Activated CD8-positive, alpha-beta T cell treated with anti-CD3 and anti-CD28 coated beads, Interleukin-2, amount 10 ng/mL, durations not matched to agents 7 days and 5 days (primary cell): ENCODE measurements around the gene MBTPS1. TPM values are rescaled to one million over a fixed set of nuclear protein-coding genes. Genes with fewer than 3 reads are reported as not detected.

Source experiments
- ATAC-seq: fragments of 150-1000 bp; cut with Tn5 transposase; one replicate; pipeline ENCODE4 v1.10.0; 2021; ENCODE audit warnings: moderate library complexity
- CTCF ChIA-PET: fragments of 350-600 bp; sonication (Branson Sonifier 250); formaldehyde crosslinking; loops from one replicate; lab custom pipeline; 2021; ENCODE audit warnings: antibody characterized with exemption; lab: Charles Lee
- POLR2A ChIA-PET: fragments of 350-600 bp; sonication (Branson Sonifier 250); formaldehyde crosslinking; loops from one replicate; lab custom pipeline; 2021; ENCODE audit warnings: antibody characterized with exemption; lab: Charles Lee
- DNase-seq: peaks from one replicate; pipeline ENCODE4 v3.0.0-alpha.2; 2020
- H3K27ac Mint-ChIP-seq: one replicate; pipeline ENCODE4 v1.8.0; 2021; ENCODE audit warnings: mild to moderate bottlenecking, mixed read lengths
- H3K27me3 Mint-ChIP-seq: one replicate; pipeline ENCODE4 v1.8.0; 2021; ENCODE audit warnings: low read depth, mixed read lengths
- H3K36me3 Mint-ChIP-seq: one replicate; pipeline ENCODE4 v1.8.0; 2021; ENCODE audit warnings: low read depth, mixed read lengths
- H3K4me1 Mint-ChIP-seq: one replicate; pipeline ENCODE4 v1.8.0; 2021; ENCODE audit warnings: low read depth, mixed read lengths
- H3K4me3 Mint-ChIP-seq: one replicate; pipeline ENCODE4 v1.8.0; 2021; ENCODE audit warnings: mild to moderate bottlenecking, mixed read lengths
- H3K9me3 Mint-ChIP-seq: one replicate; pipeline ENCODE4 v1.8.0; 2022; ENCODE audit warnings: mixed read lengths; ENCODE audit not compliant: insufficient read depth
- total RNA-seq, 2 experiments: library from RNA; stranded (reverse); gene quantifications; one replicate each; pipeline ENCODE4 v1.2.3, GENCODE V29; 2021

Gene MBTPS1
- total RNA-seq, 2 experiments from 2014 or later, result 49.3 to 52.7 TPM

- ChIA-PET POLR2A (no interaction called here), CTCF (no interaction called here)
- ATAC-seq, result no peak
Observed at GRCh38 chr16:84033251-84034195, 83.2 kb downstream of the MBTPS1 start.

GRCh38 chr16:84032458-84033178 lies 84.1 kb downstream of the MBTPS1 start:
- no peak for DNase-seq
- Mint-ChIP-seq H3K9me3 (peaks cover 11% of the 10 kb centered on the region), H3K27ac (no peak overlapping the region), H3K4me3 (no peak overlapping the region), H3K36me3 (no peaks in the 10 kb centered on the region), H3K4me1 (peaks cover 18% of the 10 kb centered on the region), H3K27me3 (peaks cover 16% of the 10 kb centered on the region)
- no peak for ATAC-seq
- CTCF ChIA-PET, result no interaction called here
- POLR2A ChIA-PET, result no interaction called here

More at GRCh38 chr16:84033251-84034195, 83.2 kb downstream of the MBTPS1 start:
- no peak overlapping the region for H3K4me3 Mint-ChIP-seq
- H3K27me3 Mint-ChIP-seq, result peaks cover 13% of the 10 kb centered on the region
- no peak for DNase-seq
- no peak overlapping the region for H3K27ac Mint-ChIP-seq
- peaks cover 18% of the 10 kb centered on the region for H3K4me1 Mint-ChIP-seq
- H3K36me3 Mint-ChIP-seq, result no peaks in the 10 kb centered on the region
- peaks cover 11% of the 10 kb centered on the region for H3K9me3 Mint-ChIP-seq

GRCh38 chr16:84031556-84031955 lies 85.2 kb downstream of the MBTPS1 start:
- CTCF ChIA-PET, result no interaction called here
- H3K9me3 Mint-ChIP-seq, result peaks cover 11% of the 10 kb centered on the region
- POLR2A ChIA-PET, result no interaction called here
- H3K36me3 Mint-ChIP-seq, result no peaks in the 10 kb centered on the region
- peaks cover 18% of the 10 kb centered on the region for H3K4me1 Mint-ChIP-seq
- H3K27me3 Mint-ChIP-seq, result peaks cover 22% of the 10 kb centered on the region
- no peak overlapping the region for H3K4me3 Mint-ChIP-seq
- DNase-seq (no peak), ATAC-seq (no peak)
- H3K27ac Mint-ChIP-seq, result no peak overlapping the region

DNA sequence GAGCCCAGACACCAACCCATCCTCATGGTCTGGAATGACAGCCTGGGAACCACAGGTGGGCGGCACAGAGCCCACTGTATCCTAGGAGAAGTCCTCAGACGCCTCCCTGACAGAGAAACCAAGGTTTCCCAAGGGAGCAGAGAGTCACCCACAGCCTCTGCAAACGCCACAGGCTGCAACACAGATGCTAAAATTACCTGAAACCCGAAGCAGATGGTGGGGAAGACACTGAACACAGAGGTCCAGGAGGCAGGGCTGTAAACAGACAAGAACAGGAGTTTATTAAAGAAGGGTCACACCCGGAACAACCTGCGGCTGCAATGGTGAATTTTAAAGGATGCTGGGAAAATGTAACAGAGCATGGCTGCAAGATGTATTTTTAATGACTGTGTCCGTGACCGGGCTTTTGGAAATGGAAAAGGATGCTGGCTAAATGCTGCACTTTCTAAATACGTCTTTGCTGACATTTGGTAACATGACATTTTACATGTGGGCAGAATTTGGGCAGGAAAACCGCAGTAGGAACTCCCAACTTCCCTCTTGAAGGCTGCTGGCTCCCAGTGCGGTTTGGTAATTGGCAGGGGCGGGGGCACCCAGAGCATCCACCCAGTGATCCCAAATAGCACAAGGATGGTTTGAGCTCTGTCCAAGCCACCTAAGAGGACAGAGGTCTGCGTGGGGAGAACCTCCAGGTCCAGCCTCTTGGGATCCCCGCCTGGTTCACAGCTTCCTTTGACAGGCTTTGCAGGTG lies 87.3 kb downstream of the MBTPS1 start:
- no peaks in the 10 kb centered on the region for H3K36me3 Mint-ChIP-seq
- no peaks in the 10 kb centered on the region for H3K9me3 Mint-ChIP-seq
- peaks cover 18% of the 10 kb centered on the region for H3K4me1 Mint-ChIP-seq
- POLR2A ChIA-PET, result no interaction called here
- H3K4me3 Mint-ChIP-seq, result no peak overlapping the region
- peaks cover 21% of the 10 kb centered on the region for H3K27me3 Mint-ChIP-seq
- no peak for DNase-seq
- ATAC-seq, result no peak
- CTCF ChIA-PET, result no interaction called here
- H3K27ac Mint-ChIP-seq, result no peak overlapping the region

DNA sequence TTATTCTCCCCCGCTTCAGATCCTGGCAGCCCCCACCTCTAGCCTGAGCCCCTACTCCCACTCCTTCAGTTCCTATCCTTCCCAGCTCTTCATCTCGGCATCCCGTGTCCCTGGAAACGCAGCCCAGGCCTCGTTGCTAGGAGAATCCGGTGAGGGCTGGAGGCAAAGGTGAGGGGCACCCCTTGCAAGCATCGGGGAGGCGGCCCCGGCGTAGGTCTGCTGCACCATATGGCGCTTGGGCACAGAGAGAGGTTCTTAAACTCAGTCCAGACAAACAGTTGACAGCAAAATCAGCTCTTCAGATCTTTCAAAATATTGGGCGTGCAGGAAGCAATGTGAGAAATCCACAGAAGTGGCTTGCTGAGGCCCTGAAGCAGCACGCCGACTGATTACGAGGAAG lies 89.1 kb downstream of the MBTPS1 start:
- no peak for ATAC-seq
- POLR2A ChIA-PET, result no interaction called here
- CTCF ChIA-PET, result no interaction called here
- Mint-ChIP-seq H3K27ac (no peak overlapping the region), H3K4me3 (no peak overlapping the region), H3K9me3 (no peaks in the 10 kb centered on the region), H3K36me3 (no peaks in the 10 kb centered on the region), H3K27me3 (peaks cover 26% of the 10 kb centered on the region), H3K4me1 (peaks cover 18% of the 10 kb centered on the region)
- no peak for DNase-seq

- POLR2A ChIA-PET, result no interaction called here
- Mint-ChIP-seq H3K9me3 (peaks cover 1% of the 10 kb centered on the region), H3K27me3 (peaks cover 26% of the 10 kb centered on the region), H3K4me1 (peaks cover 18% of the 10 kb centered on the region), H3K27ac (no peak overlapping the region), H3K36me3 (no peaks in the 10 kb centered on the region), H3K4me3 (no peak overlapping the region)
- CTCF ChIA-PET, result no interaction called here
- DNase-seq (no peak), ATAC-seq (no peak)
Observed at GRCh38 chr16:84026606-84027005, 90.1 kb downstream of the MBTPS1 start.

- no peak for ATAC-seq
- CTCF ChIA-PET, result no interaction called here
- Mint-ChIP-seq H3K9me3 (peaks cover 5% of the 10 kb centered on the region), H3K27me3 (peaks cover 15% of the 10 kb centered on the region), H3K4me1 (peaks cover 12% of the 10 kb centered on the region), H3K36me3 (no peaks in the 10 kb centered on the region), H3K27ac (no peak overlapping the region), H3K4me3 (no peak overlapping the region)
- no peak for DNase-seq
- POLR2A ChIA-PET, result no interaction called here
Observed at GRCh38 chr16:84024854-84025253, 91.9 kb downstream of the MBTPS1 start.

DNA sequence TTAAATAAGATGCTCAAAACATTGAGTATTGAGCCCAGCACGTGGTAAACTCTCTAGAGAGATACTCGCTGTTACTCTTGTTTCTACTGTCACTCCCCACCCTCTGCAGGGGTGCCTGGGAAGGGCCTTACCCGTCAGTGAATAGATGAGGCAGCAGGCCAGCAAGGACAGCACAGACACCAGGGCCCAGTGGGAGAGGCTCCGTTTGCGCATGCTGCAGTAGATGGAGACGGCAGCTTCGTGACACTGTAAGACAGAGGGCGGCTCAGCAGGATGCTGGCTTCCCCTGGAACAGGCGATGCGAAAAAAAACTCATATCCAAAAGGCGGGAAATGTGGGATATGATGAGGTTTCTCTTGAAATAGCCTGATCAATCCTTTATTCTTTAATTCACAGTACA lies 94.1 kb downstream of the MBTPS1 start:
- H3K4me3 Mint-ChIP-seq, result no peak overlapping the region
- H3K4me1 Mint-ChIP-seq, result no peaks in the 10 kb centered on the region
- peaks cover 13% of the 10 kb centered on the region for H3K27me3 Mint-ChIP-seq
- POLR2A ChIA-PET, result no interaction called here
- peaks cover 5% of the 10 kb centered on the region for H3K9me3 Mint-ChIP-seq
- DNase-seq (no peak), ATAC-seq (no peak)
- no peaks in the 10 kb centered on the region for H3K36me3 Mint-ChIP-seq
- H3K27ac Mint-ChIP-seq, result no peak overlapping the region
- CTCF ChIA-PET, result no interaction called here

DNA sequence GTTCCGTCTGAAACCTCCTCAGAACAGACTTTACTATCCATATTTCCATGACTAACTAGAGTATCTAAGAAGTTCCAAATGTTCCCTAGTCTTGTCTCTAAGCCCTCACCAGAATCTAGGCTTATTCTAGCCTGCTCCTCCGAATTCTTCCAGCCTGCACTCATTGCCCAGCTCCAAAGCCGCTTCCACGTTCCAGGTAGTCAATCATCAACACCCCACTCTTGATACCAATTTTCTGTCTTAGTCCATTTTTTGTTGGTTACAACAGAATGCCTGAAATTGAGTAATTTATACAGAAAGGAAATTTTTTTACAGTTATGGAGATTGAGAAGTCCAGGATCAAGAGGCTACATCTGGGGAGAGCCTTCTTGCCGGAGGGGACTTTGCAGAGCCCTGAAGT lies 95.3 kb downstream of the MBTPS1 start:
- CTCF ChIA-PET, result no interaction called here
- Mint-ChIP-seq H3K4me3 (no peak overlapping the region), H3K9me3 (peaks cover 5% of the 10 kb centered on the region), H3K4me1 (no peaks in the 10 kb centered on the region), H3K36me3 (no peaks in the 10 kb centered on the region), H3K27ac (no peak overlapping the region), H3K27me3 (peaks cover 6% of the 10 kb centered on the region)
- DNase-seq (no peak), ATAC-seq (no peak)
- POLR2A ChIA-PET, result no interaction called here

- Mint-ChIP-seq H3K4me3 (no peak overlapping the region), H3K27ac (no peak overlapping the region), H3K4me1 (no peaks in the 10 kb centered on the region), H3K36me3 (no peaks in the 10 kb centered on the region), H3K27me3 (peaks cover 4% of the 10 kb centered on the region), H3K9me3 (peaks cover 5% of the 10 kb centered on the region)
- POLR2A ChIA-PET, result no interaction called here
- no peak for DNase-seq
- CTCF ChIA-PET, result no interaction called here
- ATAC-seq, result no peak
Observed at GRCh38 chr16:84020353-84020752, 96.4 kb downstream of the MBTPS1 start.

DNA sequence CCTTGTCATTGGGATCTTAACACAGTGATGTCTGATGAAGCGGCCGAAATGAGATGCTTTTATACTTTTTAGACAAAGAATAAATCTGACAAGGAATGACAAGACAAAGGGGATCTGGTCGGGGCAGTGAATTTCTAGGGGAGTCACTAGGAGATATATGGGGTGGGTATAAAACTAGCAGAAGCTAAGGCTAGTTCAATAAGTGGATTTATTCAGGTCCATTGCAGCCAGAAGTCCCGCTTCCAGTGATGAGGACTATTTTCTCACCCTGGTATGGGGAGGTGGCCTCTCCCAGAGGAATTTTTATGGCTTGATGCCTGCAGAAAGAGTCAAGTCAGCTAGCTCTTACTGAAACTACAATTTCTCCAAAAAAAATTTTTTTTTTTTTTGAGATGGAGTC lies 98.0 kb downstream of the MBTPS1 start:
- peaks cover 4% of the 10 kb centered on the region for H3K27me3 Mint-ChIP-seq
- DNase-seq (no peak), ATAC-seq (no peak)
- POLR2A ChIA-PET, result no interaction called here
- no peak overlapping the region for H3K4me3 Mint-ChIP-seq
- CTCF ChIA-PET, result no interaction called here
- peaks cover 5% of the 10 kb centered on the region for H3K9me3 Mint-ChIP-seq
- H3K36me3 Mint-ChIP-seq, result no peaks in the 10 kb centered on the region
- H3K4me1 Mint-ChIP-seq, result peaks cover 6% of the 10 kb centered on the region
- no peak overlapping the region for H3K27ac Mint-ChIP-seq

- no peak for DNase-seq
- ATAC-seq, result no peak
- Mint-ChIP-seq H3K4me1 (peaks cover 6% of the 10 kb centered on the region), H3K27me3 (no peaks in the 10 kb centered on the region), H3K27ac (no peak overlapping the region), H3K4me3 (no peak overlapping the region), H3K36me3 (no peaks in the 10 kb centered on the region), H3K9me3 (peaks cover 2% of the 10 kb centered on the region)
- CTCF ChIA-PET, result no interaction called here
- POLR2A ChIA-PET, result no interaction called here
Observed at GRCh38 chr16:84016477-84016876, 100.3 kb downstream of the MBTPS1 start.
